K562 (cell line): ENCODE data around the gene MARK4.

Experiments
- ATF2 ChIP-seq: sonication (generic); formaldehyde crosslinking; IDR thresholded peaks from 2 replicates; pipeline ENCODE4 v1.8.1; 2022; ENCODE audit warnings: missing genetic modification reagents
- ATF3 ChIP-seq, 2 experiments: fragments of 450-650 bp in 1 of 2; sonication (generic) in 1 of 2; formaldehyde crosslinking in 1 of 2; IDR thresholded peaks in 1 of 2; conservative IDR thresholded peaks in 1 of 2; 2 replicates each; pipeline versions ENCODE4 v1.6.1 to v1.8.1; 2016 to 2023; ENCODE audit warnings: mild to moderate bottlenecking in 2 of 2, moderate library complexity in 2 of 2, inconsistent platforms in 1 of 2, missing genetic modification reagents in 1 of 2
- CTCF ChIP-seq, 3 experiments: IDR thresholded peaks in 2 of 3; conservative IDR thresholded peaks in 1 of 3; 2 replicates each; pipeline ENCODE4 v1.5.1; 2011 to 2012; ENCODE audit warnings: low read length in 3 of 3, mild to moderate bottlenecking in 3 of 3, control low read depth in 2 of 3, improper control_type of control experiment in 1 of 3, inconsistent platforms in 1 of 3, low read depth in 1 of 3, mixed read lengths in 1 of 3, moderate library complexity in 1 of 3; ENCODE audit not compliant: insufficient read depth in 2 of 3
- FOSL1 ChIP-seq: fragments of 200-800 bp; sonication (Bioruptor generic); conservative IDR thresholded peaks from 2 replicates; pipeline ENCODE4 v1.6.1; 2016; ENCODE audit warnings: missing genetic modification characterization, missing compliant biosample characterization
- FOXA1 ChIP-seq: fragments of 450-650 bp; IDR thresholded peaks from 2 replicates; pipeline ENCODE4 v1.6.1; 2016; ENCODE audit warnings: mild to moderate bottlenecking, borderline replicate concordance
- FOXK1 ChIP-seq: sonication (generic); formaldehyde crosslinking; IDR thresholded peaks from 2 replicates; pipeline ENCODE4 v1.8.0; 2022; ENCODE audit warnings: missing genetic modification reagents, mild to moderate bottlenecking, borderline replicate concordance
- FOXP4 ChIP-seq: sonication (generic); formaldehyde crosslinking; IDR thresholded peaks from 2 replicates; pipeline ENCODE4 v1.8.0; 2022; ENCODE audit warnings: mild to moderate bottlenecking, missing genetic modification reagents, borderline replicate concordance
- GTF2A2 ChIP-seq: IDR thresholded peaks from 2 replicates; pipeline ENCODE4 v1.6.1; 2016; ENCODE audit warnings: mild to moderate bottlenecking, missing genetic modification characterization, missing compliant biosample characterization
- MAX ChIP-seq: sonication (generic); formaldehyde crosslinking; IDR thresholded peaks from 2 replicates; pipeline ENCODE4 v1.9.0; 2022; ENCODE audit warnings: mild to moderate bottlenecking, missing genetic modification reagents
- POLR2A ChIP-seq: fragments of 450-650 bp; conservative IDR thresholded peaks from 2 replicates; pipeline ENCODE4 v1.6.1; 2016
- ZHX1 ChIP-seq: fragments of 150-350 bp; conservative IDR thresholded peaks from 2 replicates; pipeline ENCODE4 v1.6.1; 2014; ENCODE audit warnings: low read length
- ZNF24 ChIP-seq: fragments of 450-650 bp; IDR thresholded peaks from 2 replicates; pipeline ENCODE4 v1.6.1; 2016
- ZNF274 ChIP-seq: IDR thresholded peaks from 2 replicates; pipeline ENCODE4 v1.6.1; 2011; ENCODE audit warnings: low read depth, mild to moderate bottlenecking, low read length, moderate library complexity, borderline replicate concordance

GRCh38 chr19:45244133-45244794 is 6.8 kb upstream of the MARK4 start:
- TF ChIP-seq ZNF24, result no peak
- TF ChIP-seq FOXA1, result no peak
- TF ChIP-seq POLR2A, result no peak
- TF ChIP-seq ZHX1, result no peak
- TF ChIP-seq FOXK1, result no peak
- no peak for TF ChIP-seq ZNF274
- no peak for TF ChIP-seq FOXP4 (CRISPR knock-in tag)
- no peak for TF ChIP-seq GTF2A2
- no peak for TF ChIP-seq ATF2 (CRISPR knock-in tag)
- TF ChIP-seq CTCF (IDR thresholded peaks at IDR 0.05 in 2 of 3, conservative IDR thresholded peaks at IDR 0.05 in 1 of 3; ENCODE audit: insufficient read depth in 2 of 3, low read depth in 1 of 3, low read length in 3 of 3), result no peak
- TF ChIP-seq ATF3 (IDR thresholded peaks at IDR 0.05), result no peak
- TF ChIP-seq ATF3 (CRISPR knock-in tag; conservative IDR thresholded peaks at IDR 0.05), result no peak
- TF ChIP-seq MAX (CRISPR knock-in tag), result no peak
- no peak for TF ChIP-seq FOSL1 (tag)
